Measurements from ENCODE around the gene RPL10. TPM values are rescaled to one million over a fixed set of nuclear protein-coding genes. Genes with fewer than 3 reads are reported as not detected.
A peak's percentile ranks its signal among the peaks of the same experiment; 100 is the strongest.

The RPL10 gene
- total and polyA plus RNA-seq, 11 donors = 1,381 to 5,995 (median 2,140) TPM

DNA sequence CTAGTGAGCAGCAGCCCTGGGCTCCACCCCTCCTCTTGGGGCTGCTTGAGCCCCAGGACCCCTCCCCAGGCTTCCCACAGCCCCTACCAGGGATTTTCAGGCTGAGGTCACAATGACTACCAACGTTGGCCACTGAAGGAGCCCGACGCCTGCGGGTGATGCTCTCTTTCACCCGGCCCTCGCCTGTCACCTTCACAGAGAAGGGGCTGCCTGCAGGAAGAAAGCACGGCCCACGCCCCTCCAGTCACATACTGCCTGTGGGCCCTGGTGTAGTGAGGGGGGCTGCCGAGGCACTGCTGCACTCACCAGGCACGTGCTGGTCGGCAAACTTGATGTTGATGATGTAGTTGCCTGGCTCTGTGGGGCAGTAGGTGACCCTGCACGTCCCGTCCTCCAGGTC is 45.7 kb upstream of the RPL10 start:
- Histone ChIP-seq H3K36me3 (peaks cover 0 to 94% (median 87%) of the 10 kb centered on the region in 9 donors), H3K4me1 (peaks cover 0 to 15% (median under 1%) of the 10 kb centered on the region in 12 donors), H3K27me3 (no peaks in the 10 kb centered on the region), H3K4me3 (no peak overlapping the region), H3K9me3 (no peaks in the 10 kb centered on the region), H3K27ac (peak overlapping the region in 1 of 12 donors; percentile 76)
- WGBS, 4 donors = 70 to 81% (median 74%) methylated on average over 8 to 13 of the region's 13 CpGs
- intact Hi-C loops (cut with DNase I) = no loop called here
- ATAC-seq (no peak), DNase-seq (no peak)
- no peak for TF ChIP-seq POLR2A (IDR thresholded peaks at IDR 0.05)
- TF ChIP-seq CTCF (IDR thresholded peaks at IDR 0.05) = no peak

GRCh38 chrX:154353172-154353843 is 44.9 kb upstream of the RPL10 start:
- Histone ChIP-seq H3K9me3 (no peaks in the 10 kb centered on the region), H3K36me3 (peaks cover 0 to 100% (median 96%) of the 10 kb centered on the region in 9 donors), H3K27me3 (no peaks in the 10 kb centered on the region), H3K27ac (peak overlapping the region in 1 of 12 donors; percentile 76), H3K4me1 (peaks cover 0 to 14% (median 2%) of the 10 kb centered on the region in 12 donors), H3K4me3 (no peak overlapping the region)
- no peak for TF ChIP-seq POLR2A (IDR thresholded peaks at IDR 0.05)
- TF ChIP-seq CTCF (IDR thresholded peaks at IDR 0.05) = no peak
- 75 to 86% (median 77%) methylated on average over 17 to 24 of the region's 24 CpGs for WGBS, 4 donors
- DNase-seq (no peak), ATAC-seq (no peak)
- intact Hi-C loops (cut with DNase I) = no loop called here

- DNase-seq = no peak
Measured at GRCh38 chrX:154354013-154354412, 44.2 kb upstream of the RPL10 start.

More at GRCh38 chrX:154354013-154354412, 44.2 kb upstream of the RPL10 start:
- H3K36me3 ChIP-seq = peaks cover 0 to 100% (median 97%) of the 10 kb centered on the region in 9 donors
- 69 to 82% (median 79%) methylated on average over 11 to 14 of the region's 14 CpGs for WGBS, 4 donors
- H3K4me3 ChIP-seq = no peak overlapping the region
- no peaks in the 10 kb centered on the region for H3K27me3 ChIP-seq
- TF ChIP-seq CTCF (IDR thresholded peaks at IDR 0.05) = no peak
- TF ChIP-seq POLR2A (IDR thresholded peaks at IDR 0.05) = no peak
- no peak for ATAC-seq
- peaks cover 0 to 13% (median 1%) of the 10 kb centered on the region in 12 donors for H3K4me1 ChIP-seq
- no peaks in the 10 kb centered on the region for H3K9me3 ChIP-seq
- H3K27ac ChIP-seq = peak overlapping the region in 1 of 12 donors; percentile 76
- intact Hi-C loops (cut with DNase I) = no loop called here

Measured in heart left ventricle (tissue), 16 donors.